Liver (tissue), 9 donors: ENCODE data around the gene CHDH. TPM values are rescaled to one million over a fixed set of nuclear protein-coding genes. Genes with fewer than 3 reads are reported as not detected.
A peak's percentile ranks its signal among the peaks of the same experiment; 100 is the strongest.

Source experiments
- DNase-seq: peaks from one replicate; pipeline ENCODE4 v3.0.0-alpha.2; 2017; ENCODE audit warnings: low spot score
- H3K27ac ChIP-seq, 2 donors: one replicate each; pipeline ENCODE4 v1.7.0; 2013; ENCODE audit warnings: inconsistent platforms in 2 of 2, low read length in 2 of 2, control low read depth in 1 of 2, low read depth in 1 of 2, mild to moderate bottlenecking in 1 of 2
- H3K27me3 ChIP-seq, 4 donors: one replicate each; pipeline versions ENCODE4 v1.6.1 to v1.7.0; 2013; ENCODE audit warnings: low read length in 3 of 4, inconsistent platforms in 1 of 4, mild to moderate bottlenecking in 1 of 4, moderate library complexity in 1 of 4; ENCODE audit not compliant: control insufficient read depth in 4 of 4, insufficient read depth in 4 of 4
- H3K36me3 ChIP-seq, 4 donors: one replicate each; pipeline versions ENCODE4 v1.6.1 to v1.7.0; 2013; ENCODE audit warnings: low read length in 3 of 4, mild to moderate bottlenecking in 3 of 4, low read depth in 1 of 4, moderate library complexity in 1 of 4; ENCODE audit not compliant: control insufficient read depth in 4 of 4, insufficient read depth in 3 of 4
- H3K4me1 ChIP-seq, 4 donors: one replicate each; pipeline versions ENCODE4 v1.6.1 to v1.7.0; 2013; ENCODE audit warnings: low read length in 3 of 4, mild to moderate bottlenecking in 3 of 4, moderate library complexity in 1 of 4; ENCODE audit not compliant: control insufficient read depth in 4 of 4, insufficient read depth in 4 of 4
- H3K4me3 ChIP-seq, 3 donors: one replicate each; pipeline versions ENCODE4 v1.6.1 to v1.7.0; 2013; ENCODE audit warnings: low read length in 3 of 3, control low read depth in 1 of 3, low read depth in 1 of 3, mild to moderate bottlenecking in 1 of 3
- H3K9ac ChIP-seq, 2 donors: one replicate each; pipeline ENCODE4 v1.7.0; 2013; ENCODE audit warnings: low read length in 2 of 2, mild to moderate bottlenecking in 2 of 2, moderate library complexity in 2 of 2, control low read depth in 1 of 2, low read depth in 1 of 2
- H3K9me3 ChIP-seq, 4 donors: one replicate each; pipeline versions ENCODE4 v1.6.1 to v1.7.0; 2013; ENCODE audit warnings: low read length in 3 of 4; ENCODE audit not compliant: control insufficient read depth in 4 of 4
- EGR1 ChIP-seq, 2 donors: IDR thresholded peaks; 2 replicates each; pipeline ENCODE4 v1.6.1; 2016 to 2018; ENCODE audit warnings: antibody characterized with exemption in 2 of 2, low read depth in 2 of 2
- FOXA1 ChIP-seq: IDR thresholded peaks from 2 replicates; pipeline ENCODE4 v1.6.1; 2016; ENCODE audit warnings: antibody characterized with exemption
- FOXA2 ChIP-seq: IDR thresholded peaks from 2 replicates; pipeline ENCODE4 v1.6.1; 2016; ENCODE audit warnings: antibody characterized with exemption
- GABPA ChIP-seq, 2 donors: IDR thresholded peaks in 1 of 2; conservative IDR thresholded peaks in 1 of 2; 2 replicates each; pipeline ENCODE4 v1.6.1; 2016; ENCODE audit warnings: antibody characterized with exemption in 2 of 2, mild to moderate bottlenecking in 1 of 2, moderate library complexity in 1 of 2
- HNF4A ChIP-seq, 2 donors: conservative IDR thresholded peaks; 2 replicates each; pipeline ENCODE4 v1.6.1; 2016; ENCODE audit warnings: antibody characterized with exemption in 2 of 2, mild to moderate bottlenecking in 2 of 2
- HNF4G ChIP-seq: IDR thresholded peaks from 2 replicates; pipeline ENCODE4 v1.6.1; 2016; ENCODE audit warnings: antibody characterized with exemption
- JUND ChIP-seq, 2 donors: IDR thresholded peaks; 2 replicates each; pipeline ENCODE4 v1.6.1; 2016; ENCODE audit warnings: antibody characterized with exemption in 2 of 2
- NR2F2 ChIP-seq: IDR thresholded peaks from 2 replicates; pipeline ENCODE4 v1.6.1; 2016; ENCODE audit warnings: antibody characterized with exemption
- RAD21 ChIP-seq, 2 donors: IDR thresholded peaks; 2 replicates each; pipeline ENCODE4 v1.6.1; 2016; ENCODE audit warnings: antibody characterized with exemption in 2 of 2, mild to moderate bottlenecking in 2 of 2
- RXRA ChIP-seq, 2 donors: IDR thresholded peaks; 2 replicates each; pipeline ENCODE4 v1.6.1; 2017 to 2018; ENCODE audit warnings: antibody characterized with exemption in 2 of 2, mild to moderate bottlenecking in 1 of 2
- SP1 ChIP-seq: IDR thresholded peaks from 2 replicates; pipeline ENCODE4 v1.6.1; 2018; ENCODE audit warnings: antibody characterized with exemption, mild to moderate bottlenecking
- TAF1 ChIP-seq: conservative IDR thresholded peaks from 2 replicates; pipeline ENCODE4 v1.6.1; 2016; ENCODE audit warnings: antibody characterized with exemption, mild to moderate bottlenecking
- YY1 ChIP-seq: IDR thresholded peaks from 2 replicates; pipeline ENCODE4 v1.6.1; 2016; ENCODE audit warnings: antibody characterized with exemption, mild to moderate bottlenecking
- WGBS: extraction: QIAGEN DNeasy Blood & Tissue Kit; methylation state at CpG from one replicate; pipeline ENCODE4 v1.1.7; 2013; 5-methylcytosine and 5-hydroxymethylcytosine counted together
- polyA plus RNA-seq, 2 donors: library from polyadenylated mRNA; stranded (reverse) in 1 of 2; unstranded in 1 of 2; fragments of 200-250 nt in 1 of 2; fragments of >200 nt in 1 of 2; fragmentation: Nextera tagmentation in 1 of 2; extraction: Ambion mirVana in 1 of 2; gene quantifications; one replicate each; pipeline versions ENCODE4 v1.2.1 to v1.2.3, GENCODE V29; 2013 to 2015
- total RNA-seq, 2 donors: library from RNA; depleted of rRNA; stranded (reverse); fragments of >200 nt; gene quantifications; one replicate each; pipeline ENCODE4 v1.2.3, GENCODE V29; 2014
- TF ChIP-seq, protein P1 (sequence below): IDR thresholded peaks from 2 replicates; pipeline ENCODE4 v1.6.1; 2016; ENCODE audit warnings: antibody characterized with exemption
- TF ChIP-seq, protein P2 (sequence below): IDR thresholded peaks from 2 replicates; pipeline ENCODE4 v1.6.1; 2016; ENCODE audit warnings: antibody characterized with exemption, mild to moderate bottlenecking
- TF ChIP-seq, protein P3 (sequence below): IDR thresholded peaks from 2 replicates; pipeline ENCODE4 v1.6.1; 2016; ENCODE audit warnings: antibody characterized with exemption
- TF ChIP-seq, protein P4 (sequence below): IDR thresholded peaks from 2 replicates; pipeline ENCODE4 v1.6.1; 2016; ENCODE audit warnings: antibody characterized with exemption
- TF ChIP-seq, protein P5 (sequence below): fragments of 150-350 bp; IDR thresholded peaks from 2 replicates; pipeline ENCODE4 v1.5.1; 2017; ENCODE audit warnings: improper control_type of control experiment, low read depth, low read length; ENCODE audit not compliant: missing input control
- donor health status: healthy.
- donor health status: healthy.
- donor health status: healthy.
- donor health status: healthy.
- donor health status: healthy.

The CHDH gene
- total and polyA plus RNA-seq, 4 donors, result 9.1 to 34.0 (median 21.2) TPM

DNA sequence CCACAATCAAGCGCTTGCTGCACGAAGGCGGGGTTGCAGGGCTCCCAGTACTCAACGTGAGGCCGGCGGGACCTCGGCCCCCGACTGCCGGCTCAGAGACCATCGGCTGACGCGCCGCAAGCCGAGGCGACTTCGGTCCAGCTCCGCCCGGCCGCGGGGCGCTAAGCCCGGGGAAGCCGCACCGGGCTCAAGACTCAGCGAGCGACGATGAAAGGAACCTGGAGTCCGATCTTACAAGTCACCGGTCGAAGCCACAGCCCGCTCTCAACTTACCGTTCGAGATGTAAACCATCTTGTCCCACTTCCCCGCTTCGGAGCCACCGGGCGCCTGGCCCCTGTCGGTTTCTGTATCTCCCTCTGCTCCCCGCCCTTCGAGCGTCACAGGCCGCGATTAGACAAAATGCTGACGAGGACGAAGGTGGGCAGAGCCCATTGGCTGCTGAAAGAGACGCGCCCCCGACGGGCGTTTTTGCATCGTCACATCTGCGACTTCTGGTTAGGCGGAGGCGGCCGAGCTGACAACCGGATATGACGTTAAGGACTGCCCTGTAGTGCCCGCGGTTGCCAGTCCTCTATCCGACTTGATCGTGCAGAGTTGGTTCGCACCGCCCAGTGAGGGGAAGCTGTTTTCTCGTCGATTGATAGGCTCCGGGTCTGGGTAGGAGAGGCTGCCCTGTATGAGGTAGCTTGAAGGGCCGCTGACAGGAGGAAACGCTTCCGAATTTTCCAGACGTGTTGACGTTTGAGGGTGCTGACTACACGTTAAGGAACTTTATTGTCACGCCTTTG lies 45.5 kb upstream of the CHDH start, which contains the start of gene SELENOK:
Gene SELENOK (minus strand): TSS at position 363 of the 789 bp plus-strand sequence.
- peak; percentile 95 for DNase-seq
- Histone ChIP-seq H3K9me3 (no peaks in the 10 kb centered on the region), H3K27ac (peak within 1 kb of the TSS; percentile 93 to 96), H3K36me3 (peaks cover 0 to 11% (median 8%) of the 10 kb centered on the region in 4 donors), H3K4me1 (peaks cover 0 to 19% (median 12%) of the 10 kb centered on the region in 4 donors), H3K9ac (peak within 1 kb of the TSS; percentile 86 to 99), H3K27me3 (no peaks in the 10 kb centered on the region), H3K4me3 (peak within 1 kb of the TSS; percentile 88 to 95 (median 90))
- WGBS, result under 1% methylated on average over 73 of the region's 73 CpGs
- TF ChIP-seq FOXA2, result no peak
- TF ChIP-seq, protein P1, sequence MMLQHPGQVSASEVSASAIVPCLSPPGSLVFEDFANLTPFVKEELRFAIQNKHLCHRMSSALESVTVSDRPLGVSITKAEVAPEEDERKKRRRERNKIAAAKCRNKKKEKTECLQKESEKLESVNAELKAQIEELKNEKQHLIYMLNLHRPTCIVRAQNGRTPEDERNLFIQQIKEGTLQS, result peak; percentile 43
- TF ChIP-seq TAF1, result peak; percentile 94
- TF ChIP-seq YY1, result peak; percentile 92
- TF ChIP-seq, protein P2, sequence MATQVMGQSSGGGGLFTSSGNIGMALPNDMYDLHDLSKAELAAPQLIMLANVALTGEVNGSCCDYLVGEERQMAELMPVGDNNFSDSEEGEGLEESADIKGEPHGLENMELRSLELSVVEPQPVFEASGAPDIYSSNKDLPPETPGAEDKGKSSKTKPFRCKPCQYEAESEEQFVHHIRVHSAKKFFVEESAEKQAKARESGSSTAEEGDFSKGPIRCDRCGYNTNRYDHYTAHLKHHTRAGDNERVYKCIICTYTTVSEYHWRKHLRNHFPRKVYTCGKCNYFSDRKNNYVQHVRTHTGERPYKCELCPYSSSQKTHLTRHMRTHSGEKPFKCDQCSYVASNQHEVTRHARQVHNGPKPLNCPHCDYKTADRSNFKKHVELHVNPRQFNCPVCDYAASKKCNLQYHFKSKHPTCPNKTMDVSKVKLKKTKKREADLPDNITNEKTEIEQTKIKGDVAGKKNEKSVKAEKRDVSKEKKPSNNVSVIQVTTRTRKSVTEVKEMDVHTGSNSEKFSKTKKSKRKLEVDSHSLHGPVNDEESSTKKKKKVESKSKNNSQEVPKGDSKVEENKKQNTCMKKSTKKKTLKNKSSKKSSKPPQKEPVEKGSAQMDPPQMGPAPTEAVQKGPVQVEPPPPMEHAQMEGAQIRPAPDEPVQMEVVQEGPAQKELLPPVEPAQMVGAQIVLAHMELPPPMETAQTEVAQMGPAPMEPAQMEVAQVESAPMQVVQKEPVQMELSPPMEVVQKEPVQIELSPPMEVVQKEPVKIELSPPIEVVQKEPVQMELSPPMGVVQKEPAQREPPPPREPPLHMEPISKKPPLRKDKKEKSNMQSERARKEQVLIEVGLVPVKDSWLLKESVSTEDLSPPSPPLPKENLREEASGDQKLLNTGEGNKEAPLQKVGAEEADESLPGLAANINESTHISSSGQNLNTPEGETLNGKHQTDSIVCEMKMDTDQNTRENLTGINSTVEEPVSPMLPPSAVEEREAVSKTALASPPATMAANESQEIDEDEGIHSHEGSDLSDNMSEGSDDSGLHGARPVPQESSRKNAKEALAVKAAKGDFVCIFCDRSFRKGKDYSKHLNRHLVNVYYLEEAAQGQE, result peak; percentile 94
- TF ChIP-seq RAD21 (IDR thresholded peaks at IDR 0.05), result no peak
- peak; percentile 75 to 80 for TF ChIP-seq RXRA (IDR thresholded peaks at IDR 0.05)
- peak; percentile 33 to 50 for TF ChIP-seq HNF4A (conservative IDR thresholded peaks at IDR 0.05)
- peak; percentile 26 for TF ChIP-seq HNF4G
- TF ChIP-seq, protein P3, sequence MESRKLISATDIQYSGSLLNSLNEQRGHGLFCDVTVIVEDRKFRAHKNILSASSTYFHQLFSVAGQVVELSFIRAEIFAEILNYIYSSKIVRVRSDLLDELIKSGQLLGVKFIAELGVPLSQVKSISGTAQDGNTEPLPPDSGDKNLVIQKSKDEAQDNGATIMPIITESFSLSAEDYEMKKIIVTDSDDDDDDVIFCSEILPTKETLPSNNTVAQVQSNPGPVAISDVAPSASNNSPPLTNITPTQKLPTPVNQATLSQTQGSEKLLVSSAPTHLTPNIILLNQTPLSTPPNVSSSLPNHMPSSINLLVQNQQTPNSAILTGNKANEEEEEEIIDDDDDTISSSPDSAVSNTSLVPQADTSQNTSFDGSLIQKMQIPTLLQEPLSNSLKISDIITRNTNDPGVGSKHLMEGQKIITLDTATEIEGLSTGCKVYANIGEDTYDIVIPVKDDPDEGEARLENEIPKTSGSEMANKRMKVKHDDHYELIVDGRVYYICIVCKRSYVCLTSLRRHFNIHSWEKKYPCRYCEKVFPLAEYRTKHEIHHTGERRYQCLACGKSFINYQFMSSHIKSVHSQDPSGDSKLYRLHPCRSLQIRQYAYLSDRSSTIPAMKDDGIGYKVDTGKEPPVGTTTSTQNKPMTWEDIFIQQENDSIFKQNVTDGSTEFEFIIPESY, result peak; percentile 79
- peak; percentile 88 for TF ChIP-seq SP1
- peak; percentile 97 to 98 for TF ChIP-seq GABPA (IDR thresholded peaks at IDR 0.05 in 1 of 2, conservative IDR thresholded peaks at IDR 0.05 in 1 of 2)
- no peak for TF ChIP-seq NR2F2
- TF ChIP-seq EGR1 (IDR thresholded peaks at IDR 0.05; ENCODE audit: low read depth in 2 of 2), result peak; percentile 63 to 90
- TF ChIP-seq, protein P4, sequence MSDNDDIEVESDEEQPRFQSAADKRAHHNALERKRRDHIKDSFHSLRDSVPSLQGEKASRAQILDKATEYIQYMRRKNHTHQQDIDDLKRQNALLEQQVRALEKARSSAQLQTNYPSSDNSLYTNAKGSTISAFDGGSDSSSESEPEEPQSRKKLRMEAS, result peak; percentile 92
- peak; percentile 70 for TF ChIP-seq FOXA1
- TF ChIP-seq, protein P5, sequence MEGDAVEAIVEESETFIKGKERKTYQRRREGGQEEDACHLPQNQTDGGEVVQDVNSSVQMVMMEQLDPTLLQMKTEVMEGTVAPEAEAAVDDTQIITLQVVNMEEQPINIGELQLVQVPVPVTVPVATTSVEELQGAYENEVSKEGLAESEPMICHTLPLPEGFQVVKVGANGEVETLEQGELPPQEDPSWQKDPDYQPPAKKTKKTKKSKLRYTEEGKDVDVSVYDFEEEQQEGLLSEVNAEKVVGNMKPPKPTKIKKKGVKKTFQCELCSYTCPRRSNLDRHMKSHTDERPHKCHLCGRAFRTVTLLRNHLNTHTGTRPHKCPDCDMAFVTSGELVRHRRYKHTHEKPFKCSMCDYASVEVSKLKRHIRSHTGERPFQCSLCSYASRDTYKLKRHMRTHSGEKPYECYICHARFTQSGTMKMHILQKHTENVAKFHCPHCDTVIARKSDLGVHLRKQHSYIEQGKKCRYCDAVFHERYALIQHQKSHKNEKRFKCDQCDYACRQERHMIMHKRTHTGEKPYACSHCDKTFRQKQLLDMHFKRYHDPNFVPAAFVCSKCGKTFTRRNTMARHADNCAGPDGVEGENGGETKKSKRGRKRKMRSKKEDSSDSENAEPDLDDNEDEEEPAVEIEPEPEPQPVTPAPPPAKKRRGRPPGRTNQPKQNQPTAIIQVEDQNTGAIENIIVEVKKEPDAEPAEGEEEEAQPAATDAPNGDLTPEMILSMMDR, result no peak
- peak; percentile 31 to 73 for TF ChIP-seq JUND (IDR thresholded peaks at IDR 0.05)
